Measurements from ENCODE around the gene SIM2.

Gene SIM2

DNA sequence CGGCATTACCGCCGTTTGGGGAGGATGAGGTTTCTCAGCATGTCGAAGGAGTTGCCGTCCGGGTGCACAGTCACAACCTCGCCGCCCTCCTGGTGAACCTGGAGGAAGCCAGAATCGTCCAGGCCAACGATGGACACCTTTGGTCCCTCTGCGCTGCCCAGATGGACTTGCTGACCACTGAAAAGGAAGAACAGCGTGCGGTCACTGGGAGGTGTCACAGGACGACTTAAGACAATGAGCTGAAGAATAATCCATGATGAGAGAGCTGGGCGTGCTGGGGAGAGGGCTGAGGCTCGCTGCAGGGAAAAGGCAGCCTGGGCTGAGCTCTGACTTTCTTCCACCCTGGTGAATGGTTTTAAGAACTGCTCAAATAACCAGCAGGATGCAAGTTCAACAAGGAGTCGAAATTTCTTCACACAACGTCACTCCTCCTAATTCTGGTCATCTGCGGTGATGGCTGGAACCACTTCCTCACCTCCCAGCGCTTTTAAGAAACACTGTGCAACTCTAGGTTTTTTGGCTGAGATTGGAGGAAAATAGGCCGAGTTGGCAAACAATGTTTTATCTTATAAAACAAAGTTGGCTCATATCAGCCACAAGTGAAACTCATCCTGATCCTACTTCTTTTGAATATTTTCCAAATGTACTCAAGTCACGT is 55.5 kb downstream of the SIM2 start:
- no peak for ATAC-seq (replicated peaks)
- DNase-seq, result no peak
- Mint-ChIP-seq H3K36me3 (peaks cover 22 to 23% of the 10 kb centered on the region in 2 donors), H3K27ac (no peak overlapping the region), H3K4me3 (no peak overlapping the region), H3K4me1 (no peaks in the 10 kb centered on the region), H3K27me3 (peaks cover 0 to 1% of the 10 kb centered on the region in 2 donors), H3K9me3 (no peaks in the 10 kb centered on the region)

DNA sequence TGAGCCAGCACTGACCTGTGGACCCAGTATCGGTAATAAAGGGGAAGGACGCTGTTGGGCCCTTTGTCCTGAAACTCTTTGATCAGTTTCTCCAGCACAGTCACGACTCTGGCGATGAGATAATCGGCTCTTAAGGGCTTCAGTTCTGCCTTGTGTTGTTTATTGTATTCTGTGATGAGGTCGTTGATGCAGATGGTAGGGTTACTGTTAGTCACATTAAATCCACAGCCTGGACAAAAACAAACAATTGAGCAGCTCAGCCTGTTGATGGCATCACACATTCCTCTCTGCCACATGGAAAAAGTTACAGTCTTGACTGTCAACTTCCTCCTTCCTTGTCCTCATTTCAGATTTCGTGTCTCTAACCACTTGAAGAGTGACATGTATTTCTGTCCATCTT is 57.6 kb downstream of the SIM2 start:
- no peak for DNase-seq
- Mint-ChIP-seq H3K27me3 (no peaks in the 10 kb centered on the region), H3K4me1 (no peaks in the 10 kb centered on the region), H3K9me3 (no peaks in the 10 kb centered on the region), H3K36me3 (peaks cover 23 to 26% of the 10 kb centered on the region in 2 donors), H3K4me3 (no peak overlapping the region), H3K27ac (no peak overlapping the region)
- no peak for ATAC-seq (replicated peaks)

DNA sequence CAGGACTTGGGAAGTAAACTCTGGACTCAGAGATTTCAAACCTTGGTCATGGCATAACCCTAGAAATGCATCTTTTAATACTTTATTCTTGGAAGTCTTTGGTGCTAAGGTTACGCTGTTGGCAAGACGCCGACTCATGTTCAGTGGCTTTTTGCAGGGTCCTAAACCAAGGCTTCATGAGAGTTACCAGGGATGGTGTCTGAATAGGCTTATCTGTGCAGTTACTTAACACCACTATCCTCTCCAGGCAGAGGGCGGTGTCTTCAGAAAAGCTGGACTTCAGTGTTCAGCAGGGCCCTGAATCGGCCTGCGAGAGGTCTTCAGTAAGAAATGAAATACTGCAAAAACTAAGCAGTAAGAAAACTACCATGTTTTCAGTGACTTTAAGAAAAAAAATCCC is 58.3 kb downstream of the SIM2 start:
- no peak for DNase-seq
- no peak overlapping the region for H3K27ac Mint-ChIP-seq
- peaks cover 24 to 29% of the 10 kb centered on the region in 2 donors for H3K36me3 Mint-ChIP-seq
- no peak for ATAC-seq (replicated peaks)
- H3K9me3 Mint-ChIP-seq, result no peaks in the 10 kb centered on the region
- no peaks in the 10 kb centered on the region for H3K4me1 Mint-ChIP-seq
- no peak overlapping the region for H3K4me3 Mint-ChIP-seq
- no peaks in the 10 kb centered on the region for H3K27me3 Mint-ChIP-seq

DNA sequence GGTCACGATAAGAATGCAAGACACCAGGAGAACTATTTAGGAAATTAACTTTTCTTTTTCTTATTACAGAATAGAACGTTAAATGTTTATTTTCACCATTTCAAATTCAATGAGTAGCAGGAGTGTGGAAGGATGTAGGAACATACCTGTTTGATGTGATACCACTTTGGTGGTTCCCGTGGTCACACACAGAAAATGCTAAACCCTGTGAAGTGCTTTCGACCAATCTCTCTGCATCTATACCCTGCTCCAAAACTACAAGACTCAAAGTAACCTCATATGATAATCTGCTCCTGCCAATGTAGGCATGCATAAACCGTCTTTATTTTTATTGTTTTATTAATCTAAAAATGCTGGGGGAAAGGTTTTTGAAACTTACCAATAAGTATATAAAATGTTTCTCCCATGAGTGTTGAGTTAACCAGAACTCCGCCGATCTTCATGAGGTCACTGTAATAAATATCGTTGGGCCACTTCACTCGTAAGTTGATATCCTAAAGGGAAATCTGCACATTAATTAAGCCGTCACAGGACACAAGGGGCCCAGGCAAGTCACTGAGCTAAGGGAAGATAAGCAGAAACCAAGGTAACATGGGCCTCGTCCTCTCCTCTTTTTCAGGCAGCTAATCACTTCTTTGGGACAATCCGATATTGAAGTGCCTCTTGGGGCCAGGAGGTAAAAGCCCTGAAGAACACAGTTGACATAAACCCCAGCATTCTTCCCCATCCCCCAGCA is 60.6 kb downstream of the SIM2 start:
- Mint-ChIP-seq H3K4me1 (no peaks in the 10 kb centered on the region), H3K9me3 (no peaks in the 10 kb centered on the region), H3K4me3 (no peak overlapping the region), H3K36me3 (peaks cover 26 to 28% of the 10 kb centered on the region in 2 donors), H3K27me3 (no peaks in the 10 kb centered on the region), H3K27ac (no peak overlapping the region)
- no peak for DNase-seq
- no peak for ATAC-seq (replicated peaks)

DNA sequence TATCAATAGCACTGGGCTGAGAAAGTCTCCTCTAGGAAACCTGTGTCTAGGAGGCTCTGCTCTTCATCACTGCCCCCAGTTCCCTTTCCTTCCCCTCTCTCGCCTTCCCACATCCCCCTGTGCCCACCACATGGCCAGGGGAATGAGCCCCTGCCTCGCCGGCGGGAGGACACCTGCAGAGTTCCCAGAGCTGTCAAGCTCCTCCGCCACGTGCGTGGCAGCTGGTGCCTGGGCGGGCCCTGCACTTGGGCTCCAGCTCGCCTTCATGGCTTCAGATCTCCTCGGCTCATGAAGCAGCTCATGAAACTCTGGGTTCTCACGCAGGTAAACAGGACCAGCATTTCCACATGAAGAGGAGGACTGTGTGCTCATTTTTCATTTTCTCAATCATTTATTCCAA is 62.8 kb downstream of the SIM2 start:
- H3K4me3 Mint-ChIP-seq, result no peak overlapping the region
- H3K27ac Mint-ChIP-seq, result no peak overlapping the region
- H3K36me3 Mint-ChIP-seq, result peaks cover 18 to 23% of the 10 kb centered on the region in 2 donors
- H3K4me1 Mint-ChIP-seq, result no peaks in the 10 kb centered on the region
- no peaks in the 10 kb centered on the region for H3K9me3 Mint-ChIP-seq
- H3K27me3 Mint-ChIP-seq, result no peaks in the 10 kb centered on the region
- ATAC-seq (replicated peaks) (no peak), DNase-seq (no peak)

DNA sequence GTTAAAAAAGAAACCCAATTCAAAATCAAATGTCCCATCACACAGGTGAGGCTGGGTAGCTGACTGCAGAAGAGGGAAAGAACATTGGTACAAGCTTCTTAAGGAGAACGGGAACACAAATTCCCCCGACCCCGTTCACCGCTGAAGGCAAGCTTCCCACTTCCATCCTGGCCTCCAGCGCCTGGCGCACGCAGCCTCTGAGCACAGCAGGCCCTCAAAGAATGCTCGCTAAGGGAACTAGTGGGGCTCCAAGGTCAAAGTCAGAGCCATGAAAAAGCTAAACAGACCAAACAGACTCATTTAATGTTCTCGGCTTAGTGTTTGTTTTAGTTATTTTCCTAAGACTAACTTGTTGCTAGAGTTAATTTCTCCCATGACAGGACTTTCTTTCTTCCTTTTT is 63.7 kb downstream of the SIM2 start:
- no peaks in the 10 kb centered on the region for H3K27me3 Mint-ChIP-seq
- no peak for DNase-seq
- no peaks in the 10 kb centered on the region for H3K9me3 Mint-ChIP-seq
- no peaks in the 10 kb centered on the region for H3K4me1 Mint-ChIP-seq
- H3K27ac Mint-ChIP-seq, result no peak overlapping the region
- ATAC-seq (replicated peaks), result no peak
- peaks cover 20 to 24% of the 10 kb centered on the region in 2 donors for H3K36me3 Mint-ChIP-seq
- H3K4me3 Mint-ChIP-seq, result no peak overlapping the region

DNA sequence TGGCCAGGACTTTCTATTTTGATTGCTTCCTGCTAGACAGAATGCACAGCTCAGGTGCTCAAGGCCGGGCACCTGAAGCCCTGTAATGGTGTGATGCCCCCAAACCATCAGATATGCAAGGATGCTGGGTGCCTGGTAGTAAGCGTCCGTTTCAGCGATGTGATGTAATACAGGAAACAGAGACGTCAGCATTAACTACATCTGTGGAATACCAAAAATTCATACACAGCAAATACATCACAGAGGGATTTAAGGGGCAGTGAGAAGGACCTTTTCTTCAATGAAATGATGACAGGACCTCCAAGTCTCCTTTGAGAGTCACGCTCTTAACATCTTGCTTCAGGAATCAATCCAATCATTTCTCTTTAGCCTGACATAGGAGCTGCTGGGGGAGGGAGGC is 64.4 kb downstream of the SIM2 start:
- Mint-ChIP-seq H3K4me3 (no peak overlapping the region), H3K27ac (no peak overlapping the region), H3K9me3 (no peaks in the 10 kb centered on the region), H3K4me1 (no peaks in the 10 kb centered on the region), H3K27me3 (no peaks in the 10 kb centered on the region), H3K36me3 (peaks cover 20 to 24% of the 10 kb centered on the region in 2 donors)
- no peak for ATAC-seq (replicated peaks)
- no peak for DNase-seq

DNA sequence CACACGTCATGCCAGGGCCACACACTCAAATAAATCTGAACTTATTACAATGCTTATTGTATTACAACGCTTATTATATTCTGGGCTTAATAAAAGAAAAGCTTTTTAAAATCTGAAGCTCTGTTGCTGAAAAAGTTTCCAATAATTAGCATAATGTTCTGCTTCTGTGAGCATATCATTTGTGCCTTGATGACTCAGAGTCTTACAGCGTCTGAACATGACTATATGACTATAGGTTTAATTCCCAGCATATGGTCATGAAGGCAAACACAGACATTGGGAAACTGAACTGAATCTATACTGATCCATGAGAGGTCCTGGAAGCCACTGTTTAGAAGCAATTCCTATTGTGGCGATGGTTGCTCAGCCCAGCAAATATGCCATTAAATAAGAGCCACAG is 66.3 kb downstream of the SIM2 start:
- H3K36me3 Mint-ChIP-seq, result peaks cover 15 to 20% of the 10 kb centered on the region in 2 donors
- H3K27ac Mint-ChIP-seq, result no peak overlapping the region
- no peak for DNase-seq
- no peak for ATAC-seq (replicated peaks)
- no peaks in the 10 kb centered on the region for H3K4me1 Mint-ChIP-seq
- H3K27me3 Mint-ChIP-seq, result no peaks in the 10 kb centered on the region
- H3K9me3 Mint-ChIP-seq, result no peaks in the 10 kb centered on the region
- H3K4me3 Mint-ChIP-seq, result no peak overlapping the region

DNA sequence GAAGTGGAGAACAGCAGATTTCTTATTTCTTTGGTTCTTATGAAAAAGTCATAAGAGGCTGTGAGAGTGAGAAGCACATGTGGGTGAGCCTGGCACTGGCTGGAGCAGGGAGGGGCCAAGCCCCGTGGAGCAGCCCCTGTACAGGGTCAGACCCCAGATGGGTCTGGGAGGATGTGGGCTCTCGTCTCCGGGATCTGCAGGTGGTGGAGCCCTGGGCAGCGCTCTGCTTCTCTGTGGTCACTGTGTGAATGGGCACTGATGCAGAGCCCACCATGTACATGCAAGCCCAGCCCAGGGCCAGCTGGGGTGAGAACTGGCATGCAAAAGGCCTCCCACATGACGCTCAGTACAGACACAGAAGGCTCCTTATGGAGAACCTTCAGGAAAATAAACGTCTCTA is 67.6 kb downstream of the SIM2 start:
- DNase-seq, result no peak
- H3K27ac Mint-ChIP-seq, result no peak overlapping the region
- ATAC-seq (replicated peaks), result no peak
- no peak overlapping the region for H3K4me3 Mint-ChIP-seq
- peaks cover 15 to 20% of the 10 kb centered on the region in 2 donors for H3K36me3 Mint-ChIP-seq
- no peaks in the 10 kb centered on the region for H3K4me1 Mint-ChIP-seq
- no peaks in the 10 kb centered on the region for H3K9me3 Mint-ChIP-seq
- H3K27me3 Mint-ChIP-seq, result no peaks in the 10 kb centered on the region

DNA sequence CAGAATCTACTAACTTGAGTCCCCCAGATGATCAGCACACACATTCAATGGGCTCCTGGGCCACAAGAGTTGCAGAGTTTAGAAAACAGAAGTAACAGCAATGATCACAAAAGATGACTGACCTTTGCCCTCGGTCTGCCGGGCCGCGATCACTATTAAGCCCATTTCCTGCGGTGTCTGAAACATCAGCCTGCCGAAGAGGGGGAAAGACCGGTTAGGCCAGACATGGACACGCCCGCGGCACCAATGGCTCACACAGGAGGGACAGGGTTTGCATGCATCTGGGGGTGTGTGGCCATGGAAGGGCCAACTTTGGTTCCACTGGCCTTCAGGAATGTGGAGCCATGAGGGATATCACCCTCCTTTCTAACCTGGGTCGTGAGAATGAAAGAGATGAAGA is 68.2 kb downstream of the SIM2 start:
- Mint-ChIP-seq H3K9me3 (no peaks in the 10 kb centered on the region), H3K36me3 (peaks cover 12 to 19% of the 10 kb centered on the region in 2 donors), H3K4me1 (no peaks in the 10 kb centered on the region), H3K27ac (no peak overlapping the region), H3K4me3 (no peak overlapping the region), H3K27me3 (no peaks in the 10 kb centered on the region)
- DNase-seq (no peak), ATAC-seq (replicated peaks) (no peak)

DNA sequence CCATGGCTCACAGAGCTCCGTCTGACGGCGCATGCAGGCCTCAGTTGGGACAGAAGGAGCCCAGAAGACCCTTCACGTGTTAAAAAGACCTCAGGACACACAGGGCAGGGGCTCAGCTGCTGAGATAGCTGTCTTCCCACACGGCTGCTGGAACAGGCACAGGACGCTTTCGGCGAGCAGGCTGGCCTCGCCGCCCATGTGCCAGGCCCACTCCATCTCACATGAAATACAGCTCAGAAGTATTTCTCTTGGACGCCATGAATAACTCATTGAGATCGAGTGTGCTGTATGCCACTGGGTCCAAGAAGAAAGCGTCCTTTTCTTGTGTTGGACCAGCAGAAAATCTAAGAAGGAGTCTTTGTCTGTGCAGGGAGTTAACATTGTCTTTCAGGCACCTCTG is 69.6 kb downstream of the SIM2 start:
- ATAC-seq (replicated peaks), result no peak
- peaks cover 10 to 11% of the 10 kb centered on the region in 2 donors for H3K36me3 Mint-ChIP-seq
- no peaks in the 10 kb centered on the region for H3K27me3 Mint-ChIP-seq
- no peak for DNase-seq
- H3K9me3 Mint-ChIP-seq, result no peaks in the 10 kb centered on the region
- H3K27ac Mint-ChIP-seq, result no peak overlapping the region
- H3K4me3 Mint-ChIP-seq, result no peak overlapping the region
- no peaks in the 10 kb centered on the region for H3K4me1 Mint-ChIP-seq

DNA sequence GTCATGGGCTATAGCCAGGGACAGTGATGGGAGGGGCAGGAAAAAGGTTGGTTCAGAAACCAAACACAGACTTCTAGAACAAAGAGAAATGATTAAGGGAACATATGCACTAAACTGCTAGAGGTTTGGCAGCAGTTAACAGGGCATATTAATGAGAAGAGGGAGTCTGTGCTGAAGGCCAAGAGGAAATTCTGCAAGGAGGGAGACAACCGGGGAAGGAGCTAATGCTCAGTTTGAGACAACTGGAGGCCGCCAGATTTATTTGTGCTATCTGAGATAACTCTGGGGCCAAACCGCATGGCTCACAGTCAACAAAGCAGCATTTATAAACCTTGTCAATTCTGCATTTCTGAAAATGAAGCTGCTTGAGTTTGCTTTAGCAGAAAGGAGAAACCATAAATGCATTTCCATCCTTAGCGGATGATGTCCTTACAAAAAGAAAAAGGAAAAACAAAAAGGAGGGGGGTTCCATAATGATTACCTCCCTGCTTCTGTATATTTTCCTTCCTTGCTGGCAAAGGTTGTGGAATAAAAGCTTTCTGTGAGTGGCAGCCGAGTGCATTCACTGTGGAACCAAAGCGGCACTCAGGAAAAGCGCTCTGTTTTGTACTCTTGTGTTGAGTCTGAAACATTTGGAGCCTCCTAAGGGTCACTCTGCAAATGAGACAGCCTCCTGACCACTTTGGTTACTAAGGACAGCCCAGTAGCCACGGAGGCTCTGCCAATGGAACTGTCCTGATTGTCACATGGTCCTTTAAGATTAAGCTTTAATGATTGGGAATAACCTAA is 70.3 kb downstream of the SIM2 start:
- Mint-ChIP-seq H3K27me3 (no peaks in the 10 kb centered on the region), H3K36me3 (peaks cover 5 to 7% of the 10 kb centered on the region in 2 donors), H3K9me3 (no peaks in the 10 kb centered on the region), H3K4me1 (no peaks in the 10 kb centered on the region), H3K4me3 (no peak overlapping the region), H3K27ac (no peak overlapping the region)
- DNase-seq, result no peak
- no peak for ATAC-seq (replicated peaks)

DNA sequence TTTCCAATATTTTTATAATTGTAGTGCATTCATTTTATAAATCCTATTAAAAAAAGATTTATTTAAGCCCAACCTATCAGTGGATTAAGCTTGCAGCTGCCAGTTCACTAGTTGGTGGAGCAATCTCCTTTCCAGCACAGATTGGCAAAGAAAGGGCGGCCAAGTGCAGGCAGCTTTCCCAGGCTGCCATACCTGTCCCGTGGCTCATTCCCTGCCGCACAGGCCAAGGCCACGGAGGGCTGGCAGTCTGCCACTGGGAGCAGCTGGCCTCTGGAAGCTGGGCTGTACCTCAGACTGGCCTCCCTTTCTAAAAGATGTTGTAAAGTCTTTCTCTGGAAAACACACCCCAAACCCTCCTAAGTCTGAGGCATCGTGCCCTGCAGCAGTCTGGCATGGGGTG is 74.2 kb downstream of the SIM2 start:
- Mint-ChIP-seq H3K36me3 (no peaks in the 10 kb centered on the region), H3K27ac (no peak overlapping the region), H3K27me3 (no peaks in the 10 kb centered on the region), H3K9me3 (no peaks in the 10 kb centered on the region), H3K4me3 (no peak overlapping the region), H3K4me1 (no peaks in the 10 kb centered on the region)
- DNase-seq, result no peak
- no peak for ATAC-seq (replicated peaks)

DNA sequence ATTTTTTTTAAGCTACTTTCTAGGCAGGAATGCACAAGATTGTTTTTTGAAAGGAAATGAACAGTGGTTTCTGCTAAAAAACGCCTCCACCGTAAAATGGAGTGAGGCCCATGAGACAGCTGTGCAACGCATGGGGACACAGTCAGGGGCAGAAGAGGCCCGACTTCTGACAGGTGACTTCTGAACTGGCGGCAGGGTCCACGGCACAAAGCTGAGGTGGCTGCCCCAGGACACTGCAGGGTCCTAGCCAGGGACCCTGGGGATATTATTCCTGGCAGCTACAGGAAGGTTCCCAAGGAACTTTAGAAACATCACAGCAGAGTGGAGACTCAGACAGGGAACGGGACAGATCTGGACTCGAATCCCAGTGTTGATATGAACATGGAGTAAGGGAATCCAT is 75.1 kb downstream of the SIM2 start:
- DNase-seq (no peak), ATAC-seq (replicated peaks) (no peak)
- H3K4me1 Mint-ChIP-seq, result no peaks in the 10 kb centered on the region
- no peak overlapping the region for H3K27ac Mint-ChIP-seq
- H3K36me3 Mint-ChIP-seq, result no peaks in the 10 kb centered on the region
- no peaks in the 10 kb centered on the region for H3K9me3 Mint-ChIP-seq
- no peaks in the 10 kb centered on the region for H3K27me3 Mint-ChIP-seq
- H3K4me3 Mint-ChIP-seq, result no peak overlapping the region

All from stimulated activated naive B cell treated with anti-CD40 and anti-IgM and Interleukin-4, amounts not matched to agents 10 μg/mL and 1 μg/mL and 100 μg/mL, for 72 hours (primary cell).